OCI-LY7 (cell line): Measurements from ENCODE around the gene PRKCA. TPM values are rescaled to one million over a fixed set of nuclear protein-coding genes. Genes with fewer than 3 reads are reported as not detected.

Source experiments
- BruUV-seq: library from RNA; stranded (reverse); fragments of 400-500 nt; replicated peaks from 2 replicates; lab custom pipeline; 2021; lab: Mats Ljungman, UMichigan
- CTCF ChIA-PET: fragments of 300-600 bp; sonication (Branson Sonifier 250); formaldehyde crosslinking; loops from one replicate; lab custom pipeline; 2022; ENCODE audit warnings: antibody characterized with exemption; ENCODE audit not compliant: unreplicated experiment; lab: Charles Lee
- POLR2A ChIA-PET: fragments of 300-600 bp; sonication (Branson Sonifier 250); formaldehyde crosslinking; loops from one replicate; lab custom pipeline; 2022; ENCODE audit warnings: antibody characterized with exemption; lab: Charles Lee
- DNase-seq: peaks from one replicate; pipeline ENCODE4 v3.0.0-alpha.2; 2015; ENCODE audit warnings: low spot score
- H2AFZ ChIP-seq: fragments of 200-600 bp; sonication (generic), shearing (Covaris generic); 2 replicates; pipeline ENCODE4 v1.6.1; 2014; ENCODE audit warnings: mild to moderate bottlenecking, antibody characterized with exemption, low read length, moderate library complexity
- H3K27ac ChIP-seq: fragments of 200-600 bp; sonication (generic); 2 replicates; pipeline ENCODE4 v1.5.1; 2014; ENCODE audit warnings: mixed run types, low read depth, mild to moderate bottlenecking, moderate library complexity, low read length, inconsistent platforms; ENCODE audit not compliant: poor library complexity, severe bottlenecking
- H3K36me3 ChIP-seq: fragments of 200-600 bp; sonication (generic); 2 replicates; pipeline ENCODE4 v1.6.1; 2014; ENCODE audit warnings: mild to moderate bottlenecking, antibody characterized with exemption, low read length, moderate library complexity, mixed read lengths; ENCODE audit not compliant: insufficient read depth
- H3K4me1 ChIP-seq: fragments of 200-600 bp; sonication (generic); 2 replicates; pipeline ENCODE4 v1.5.1; 2014; ENCODE audit warnings: mild to moderate bottlenecking, low read length; ENCODE audit not compliant: insufficient read depth, poor library complexity, severe bottlenecking
- H3K4me2 ChIP-seq: fragments of 200-600 bp; sonication (generic); 2 replicates; pipeline ENCODE4 v1.6.1; 2014; ENCODE audit warnings: mild to moderate bottlenecking, low read length
- H3K4me3 ChIP-seq: fragments of 200-600 bp; sonication (generic); 2 replicates; pipeline ENCODE4 v1.5.1; 2014; ENCODE audit warnings: mild to moderate bottlenecking, low read depth, low read length; ENCODE audit not compliant: poor library complexity, severe bottlenecking
- H3K79me2 ChIP-seq: fragments of 200-600 bp; sonication (generic); 2 replicates; pipeline ENCODE4 v1.6.1; 2016; ENCODE audit warnings: low read depth, mild to moderate bottlenecking, low read length, moderate library complexity, mixed read lengths; ENCODE audit not compliant: insufficient read depth
- H3K9me2 ChIP-seq: fragments of 200-600 bp; sonication (generic); 2 replicates; pipeline ENCODE4 v1.6.1; 2016; ENCODE audit warnings: mild to moderate bottlenecking, low read length, mixed read lengths; ENCODE audit not compliant: insufficient read depth
- H3K9me3 ChIP-seq: fragments of 200-600 bp; sonication (generic); 2 replicates; pipeline ENCODE4 v1.6.1; 2014; ENCODE audit warnings: mild to moderate bottlenecking, mixed run types, low read length, mixed read lengths
- H4K20me1 ChIP-seq: fragments of 200-600 bp; sonication (generic); 2 replicates; pipeline ENCODE4 v1.6.1; 2014; ENCODE audit warnings: mild to moderate bottlenecking, antibody characterized with exemption, low read length, moderate library complexity, mixed read lengths; ENCODE audit not compliant: insufficient read depth
- EZH2phosphoT487 ChIP-seq: fragments of 200-600 bp; sonication (generic); IDR thresholded peaks from 2 replicates; pipeline ENCODE4 v1.6.1; 2018; ENCODE audit warnings: low read depth, borderline replicate concordance, mild to moderate bottlenecking, mixed run types, antibody characterized with exemption, low read length, moderate library complexity, mixed read lengths
- intact Hi-C: fragments of 100-400 bp; cut with micrococcal nuclease; formaldehyde crosslinking; loops from one replicate; pipeline ENCODE4 v1.10.0; 2022; ENCODE audit not compliant: unreplicated experiment
- total RNA-seq, 2 experiments: library from RNA; depleted of rRNA in 1 of 2; stranded (reverse); fragments of >200 nt in 1 of 2; shearing (Covaris generic) in 1 of 2; gene quantifications; 2 replicates each; pipeline ENCODE4 v1.2.3, GENCODE V29; 2014 to 2022
- TF ChIP-seq, protein P1 (sequence below): fragments of 200-600 bp; sonication (generic); conservative IDR thresholded peaks from 2 replicates; pipeline ENCODE4 v1.5.1; 2014; ENCODE audit warnings: mild to moderate bottlenecking, antibody characterized with exemption, low read length, moderate library complexity, mixed read lengths

The PRKCA gene
- total RNA-seq, 2 experiments from 2014 or later = 6.6 to 32.1 TPM

- DNase-seq = no peak
- H3K4me2 ChIP-seq = no peak overlapping the region
- H3K4me3 ChIP-seq = no peak overlapping the region
- H3K27ac ChIP-seq = no peak overlapping the region
- no peaks in the 10 kb centered on the region for H3K36me3 ChIP-seq
- H3K9me3 ChIP-seq = no peaks in the 10 kb centered on the region
- CTCF ChIA-PET = no interaction called here
- POLR2A ChIA-PET = interaction anchor here (0.7 to 1.4 kb wide), 4 partner anchors 21 to 76 kb away, joined by 3 to 4 read pairs (median 4); no protein-coding TSS in a partner anchor
- intact Hi-C loops = no loop called here
- H3K4me1 ChIP-seq = no peaks in the 10 kb centered on the region
- H3K9me2 ChIP-seq = no peaks in the 10 kb centered on the region
- H3K79me2 ChIP-seq = no peaks in the 10 kb centered on the region
- BruUV-seq = no TSS peak
- H2AFZ ChIP-seq = no peak overlapping the region
- TF ChIP-seq, protein P1, sequence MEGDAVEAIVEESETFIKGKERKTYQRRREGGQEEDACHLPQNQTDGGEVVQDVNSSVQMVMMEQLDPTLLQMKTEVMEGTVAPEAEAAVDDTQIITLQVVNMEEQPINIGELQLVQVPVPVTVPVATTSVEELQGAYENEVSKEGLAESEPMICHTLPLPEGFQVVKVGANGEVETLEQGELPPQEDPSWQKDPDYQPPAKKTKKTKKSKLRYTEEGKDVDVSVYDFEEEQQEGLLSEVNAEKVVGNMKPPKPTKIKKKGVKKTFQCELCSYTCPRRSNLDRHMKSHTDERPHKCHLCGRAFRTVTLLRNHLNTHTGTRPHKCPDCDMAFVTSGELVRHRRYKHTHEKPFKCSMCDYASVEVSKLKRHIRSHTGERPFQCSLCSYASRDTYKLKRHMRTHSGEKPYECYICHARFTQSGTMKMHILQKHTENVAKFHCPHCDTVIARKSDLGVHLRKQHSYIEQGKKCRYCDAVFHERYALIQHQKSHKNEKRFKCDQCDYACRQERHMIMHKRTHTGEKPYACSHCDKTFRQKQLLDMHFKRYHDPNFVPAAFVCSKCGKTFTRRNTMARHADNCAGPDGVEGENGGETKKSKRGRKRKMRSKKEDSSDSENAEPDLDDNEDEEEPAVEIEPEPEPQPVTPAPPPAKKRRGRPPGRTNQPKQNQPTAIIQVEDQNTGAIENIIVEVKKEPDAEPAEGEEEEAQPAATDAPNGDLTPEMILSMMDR = no peak
- no peak for TF ChIP-seq EZH2phosphoT487
- H4K20me1 ChIP-seq = 0 out of 2 replicates have a peak, but pooled peaks cover 6% of the 10 kb centered on the region
Measured at GRCh38 chr17:66369830-66370229, 67.4 kb downstream of the PRKCA start.

- Histone ChIP-seq H2AFZ (no peak overlapping the region), H3K36me3 (no peaks in the 10 kb centered on the region), H3K27ac (no peak overlapping the region), H3K79me2 (no peaks in the 10 kb centered on the region), H3K4me3 (no peak overlapping the region), H4K20me1 (no peaks in the 10 kb centered on the region), H3K9me2 (no peaks in the 10 kb centered on the region), H3K4me1 (no peaks in the 10 kb centered on the region), H3K4me2 (no peak overlapping the region), H3K9me3 (no peaks in the 10 kb centered on the region)
- no TSS peak for BruUV-seq
- TF ChIP-seq EZH2phosphoT487 = no peak
- TF ChIP-seq, protein P1 = no peak
- POLR2A ChIA-PET = no interaction called here
- DNase-seq = no peak
- CTCF ChIA-PET = no interaction called here
- intact Hi-C loops = no loop called here
Measured at GRCh38 chr17:66371561-66371960, 69.1 kb downstream of the PRKCA start.

DNA sequence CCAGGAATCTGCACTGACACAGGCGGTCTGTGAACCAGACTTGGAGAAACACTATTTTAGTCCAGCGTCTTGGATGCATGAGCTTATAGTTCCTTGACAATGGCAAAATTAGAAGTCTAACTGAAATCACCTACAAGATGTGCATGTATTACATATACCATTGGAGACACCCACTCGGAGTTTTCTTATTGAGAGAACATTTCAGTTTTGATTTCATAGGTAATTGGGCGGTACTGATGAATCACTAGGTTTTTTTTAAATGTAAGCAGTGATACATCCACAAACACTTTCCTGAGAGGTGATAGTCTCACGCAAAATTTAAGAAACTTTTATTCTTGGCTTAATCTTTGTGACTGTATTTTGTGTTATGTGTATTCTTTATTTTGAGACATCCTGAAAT is 69.8 kb downstream of the PRKCA start:
- H3K36me3 ChIP-seq = no peaks in the 10 kb centered on the region
- TF ChIP-seq EZH2phosphoT487 = no peak
- TF ChIP-seq, protein P1 = no peak
- H2AFZ ChIP-seq = no peak overlapping the region
- ChIA-PET CTCF (no interaction called here), POLR2A (no interaction called here)
- no peaks in the 10 kb centered on the region for H3K4me1 ChIP-seq
- no peak overlapping the region for H3K27ac ChIP-seq
- H3K9me2 ChIP-seq = no peaks in the 10 kb centered on the region
- H3K4me2 ChIP-seq = no peak overlapping the region
- no peak overlapping the region for H3K4me3 ChIP-seq
- intact Hi-C loops = no loop called here
- H4K20me1 ChIP-seq = no peaks in the 10 kb centered on the region
- no peak for DNase-seq
- no peaks in the 10 kb centered on the region for H3K9me3 ChIP-seq
- no TSS peak for BruUV-seq
- H3K79me2 ChIP-seq = no peaks in the 10 kb centered on the region
